ENCODE results near the gene AKR1B15.

Gene AKR1B15

DNA sequence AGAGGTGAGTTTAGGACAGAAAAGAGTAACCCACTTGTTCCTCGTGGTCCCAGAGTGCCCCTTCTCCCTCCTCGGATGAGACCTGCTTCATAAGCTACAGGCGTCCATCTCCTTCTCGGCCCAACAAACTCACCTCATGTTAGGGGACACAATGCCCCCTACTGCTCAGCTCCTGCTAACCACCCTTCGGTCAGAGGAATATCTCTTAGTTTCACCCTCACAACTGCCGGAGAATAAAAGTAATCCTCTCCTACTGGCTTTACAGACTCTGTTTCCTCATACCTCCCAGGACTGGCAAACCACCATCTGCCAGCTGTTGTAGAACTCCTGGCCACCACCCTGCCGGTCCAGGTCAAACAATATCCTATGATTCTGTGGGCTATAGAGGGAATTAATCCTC is 3.2 kb downstream of the AKR1B15 start:
- H3K9ac ChIP-seq (ENCODE audit: low read length): no peak overlapping the region
- no peak for DNase-seq
- H3K27ac ChIP-seq (ENCODE audit: low read length, poor library complexity, severe bottlenecking): no peak overlapping the region
- H3K4me3 ChIP-seq (ENCODE audit: insufficient read depth in 1 of 2, low read depth in 1 of 2, low read length in 2 of 2): no peak overlapping the region
- no peak overlapping the region for H3K18ac ChIP-seq (ENCODE audit: low read depth in 1 of 2, low read length in 2 of 2)
- no peak overlapping the region for H2AFZ ChIP-seq (ENCODE audit: low read depth, low read length)
- no peak overlapping the region for H4K8ac ChIP-seq (ENCODE audit: low read length)
- no peaks in the 10 kb centered on the region for H3K36me3 ChIP-seq (ENCODE audit: control insufficient read depth in 1 of 2, insufficient read depth in 2 of 2, low read depth in 1 of 2, low read length in 2 of 2)
- H2AK5ac ChIP-seq (ENCODE audit: low read length, severe bottlenecking): no peak overlapping the region
- peaks cover 3% of the 10 kb centered on the region for H3K4me1 ChIP-seq (ENCODE audit: control insufficient read depth, insufficient read depth, low read depth, low read length)
- H3K4me2 ChIP-seq (ENCODE audit: low read length, poor library complexity, severe bottlenecking): no peak overlapping the region
- no peak overlapping the region for H2BK120ac ChIP-seq (ENCODE audit: low read depth, low read length)
- no peak overlapping the region for H2BK12ac ChIP-seq (ENCODE audit: low read length in 2 of 2)
- no peak overlapping the region for H2BK15ac ChIP-seq (ENCODE audit: low read depth, poor library complexity, severe bottlenecking)
- H4K91ac ChIP-seq (ENCODE audit: low read length): no peak overlapping the region
- no peaks in the 10 kb centered on the region for H3K79me1 ChIP-seq (replicated peaks; ENCODE audit: low read length, poor library complexity, severe bottlenecking)
- H3K4ac ChIP-seq (ENCODE audit: low read depth in 1 of 2, low read length in 2 of 2): no peak overlapping the region
- WGBS: 70% methylated on average over 7 of the region's 7 CpGs
- H3K14ac ChIP-seq (ENCODE audit: low read length in 2 of 2): no peak overlapping the region
- peaks cover 0 to 42% of the 10 kb centered on the region in 2 experiments for H3K27me3 ChIP-seq (ENCODE audit: control insufficient read depth in 1 of 2, insufficient read depth in 1 of 2, low read length in 2 of 2)
- no peaks in the 10 kb centered on the region for H3K9me3 ChIP-seq (ENCODE audit: control insufficient read depth, low read length)
- no peak overlapping the region for H2BK5ac ChIP-seq (ENCODE audit: low read depth, low read length, poor library complexity, severe bottlenecking)
- H3K23ac ChIP-seq (ENCODE audit: low read length in 2 of 2): no peak overlapping the region

GRCh38 chr7:134553976-134554375 is 5.1 kb downstream of the AKR1B15 start:
- Histone ChIP-seq H3K27ac (ENCODE audit: low read length, poor library complexity, severe bottlenecking) (no peak overlapping the region), H4K8ac (ENCODE audit: low read length) (no peak overlapping the region), H3K27me3 (ENCODE audit: control insufficient read depth in 1 of 2, insufficient read depth in 1 of 2, low read length in 2 of 2) (peaks cover 0 to 45% of the 10 kb centered on the region in 2 experiments), H3K14ac (ENCODE audit: low read length in 2 of 2) (no peak overlapping the region), H3K9me3 (ENCODE audit: control insufficient read depth, low read length) (no peaks in the 10 kb centered on the region), H2BK15ac (ENCODE audit: low read depth, poor library complexity, severe bottlenecking) (no peak overlapping the region), H2BK120ac (ENCODE audit: low read depth, low read length) (no peak overlapping the region), H3K36me3 (ENCODE audit: control insufficient read depth in 1 of 2, insufficient read depth in 2 of 2, low read depth in 1 of 2, low read length in 2 of 2) (no peaks in the 10 kb centered on the region), H2AK5ac (ENCODE audit: low read length, severe bottlenecking) (no peak overlapping the region), H2BK5ac (ENCODE audit: low read depth, low read length, poor library complexity, severe bottlenecking) (no peak overlapping the region), H2AFZ (ENCODE audit: low read depth, low read length) (no peak overlapping the region), H3K4me3 (ENCODE audit: insufficient read depth in 1 of 2, low read depth in 1 of 2, low read length in 2 of 2) (no peak overlapping the region), H3K4me2 (ENCODE audit: low read length, poor library complexity, severe bottlenecking) (no peak overlapping the region), H4K91ac (ENCODE audit: low read length) (no peak overlapping the region), H3K4me1 (ENCODE audit: control insufficient read depth, insufficient read depth, low read depth, low read length) (peaks cover 1% of the 10 kb centered on the region), H3K79me1 (replicated peaks; ENCODE audit: low read length, poor library complexity, severe bottlenecking) (no peaks in the 10 kb centered on the region), H3K23ac (ENCODE audit: low read length in 2 of 2) (no peak overlapping the region), H2BK12ac (ENCODE audit: low read length in 2 of 2) (no peak overlapping the region), H3K9ac (ENCODE audit: low read length) (no peak overlapping the region), H3K4ac (ENCODE audit: low read depth in 1 of 2, low read length in 2 of 2) (no peak overlapping the region), H3K18ac (ENCODE audit: low read depth in 1 of 2, low read length in 2 of 2) (no peak overlapping the region)
- WGBS: 54% methylated on average over 4 of the region's 4 CpGs
- DNase-seq: no peak

- no peaks in the 10 kb centered on the region for H3K79me1 ChIP-seq (replicated peaks; ENCODE audit: low read length, poor library complexity, severe bottlenecking)
- no peak overlapping the region for H2BK120ac ChIP-seq (ENCODE audit: low read depth, low read length)
- H3K4me2 ChIP-seq (ENCODE audit: low read length, poor library complexity, severe bottlenecking): no peak overlapping the region
- no peak overlapping the region for H2BK5ac ChIP-seq (ENCODE audit: low read depth, low read length, poor library complexity, severe bottlenecking)
- no peaks in the 10 kb centered on the region for H3K9me3 ChIP-seq (ENCODE audit: control insufficient read depth, low read length)
- H3K4me3 ChIP-seq (ENCODE audit: insufficient read depth in 1 of 2, low read depth in 1 of 2, low read length in 2 of 2): no peak overlapping the region
- no peak overlapping the region for H3K18ac ChIP-seq (ENCODE audit: low read depth in 1 of 2, low read length in 2 of 2)
- no peak overlapping the region for H3K23ac ChIP-seq (ENCODE audit: low read length in 2 of 2)
- H3K4ac ChIP-seq (ENCODE audit: low read depth in 1 of 2, low read length in 2 of 2): no peak overlapping the region
- H3K36me3 ChIP-seq (ENCODE audit: control insufficient read depth in 1 of 2, insufficient read depth in 2 of 2, low read depth in 1 of 2, low read length in 2 of 2): no peaks in the 10 kb centered on the region
- H3K9ac ChIP-seq (ENCODE audit: low read length): no peak overlapping the region
- H3K27me3 ChIP-seq (ENCODE audit: control insufficient read depth in 1 of 2, insufficient read depth in 1 of 2, low read length in 2 of 2): peaks cover 0 to 41% of the 10 kb centered on the region in 2 experiments
- no peak overlapping the region for H3K14ac ChIP-seq (ENCODE audit: low read length in 2 of 2)
- H3K4me1 ChIP-seq (ENCODE audit: control insufficient read depth, insufficient read depth, low read depth, low read length): no peaks in the 10 kb centered on the region
- H3K27ac ChIP-seq (ENCODE audit: low read length, poor library complexity, severe bottlenecking): no peak overlapping the region
- DNase-seq: no peak
- H4K91ac ChIP-seq (ENCODE audit: low read length): no peak overlapping the region
- H2AFZ ChIP-seq (ENCODE audit: low read depth, low read length): no peak overlapping the region
- H2AK5ac ChIP-seq (ENCODE audit: low read length, severe bottlenecking): no peak overlapping the region
- WGBS: 83% methylated on average over 7 of the region's 7 CpGs
- no peak overlapping the region for H2BK15ac ChIP-seq (ENCODE audit: low read depth, poor library complexity, severe bottlenecking)
- no peak overlapping the region for H4K8ac ChIP-seq (ENCODE audit: low read length)
- H2BK12ac ChIP-seq (ENCODE audit: low read length in 2 of 2): no peak overlapping the region
These were observed 5.6 kb downstream of the AKR1B15 start for GRCh38 chr7:134554417-134554966.

- H2BK12ac ChIP-seq (ENCODE audit: low read length in 2 of 2): no peak overlapping the region
- no peak overlapping the region for H2AK5ac ChIP-seq (ENCODE audit: low read length, severe bottlenecking)
- no peak overlapping the region for H2BK5ac ChIP-seq (ENCODE audit: low read depth, low read length, poor library complexity, severe bottlenecking)
- no peaks in the 10 kb centered on the region for H3K4me1 ChIP-seq (ENCODE audit: control insufficient read depth, insufficient read depth, low read depth, low read length)
- H4K8ac ChIP-seq (ENCODE audit: low read length): no peak overlapping the region
- H3K18ac ChIP-seq (ENCODE audit: low read depth in 1 of 2, low read length in 2 of 2): no peak overlapping the region
- no peak overlapping the region for H3K14ac ChIP-seq (ENCODE audit: low read length in 2 of 2)
- no peaks in the 10 kb centered on the region for H3K9me3 ChIP-seq (ENCODE audit: control insufficient read depth, low read length)
- no peak overlapping the region for H2BK120ac ChIP-seq (ENCODE audit: low read depth, low read length)
- H3K4ac ChIP-seq (ENCODE audit: low read depth in 1 of 2, low read length in 2 of 2): no peak overlapping the region
- DNase-seq: no peak
- H3K27ac ChIP-seq (ENCODE audit: low read length, poor library complexity, severe bottlenecking): no peak overlapping the region
- WGBS: 87% methylated on average over 6 of the region's 6 CpGs
- peaks cover 0 to 28% of the 10 kb centered on the region in 2 experiments for H3K27me3 ChIP-seq (ENCODE audit: control insufficient read depth in 1 of 2, insufficient read depth in 1 of 2, low read length in 2 of 2)
- no peaks in the 10 kb centered on the region for H3K36me3 ChIP-seq (ENCODE audit: control insufficient read depth in 1 of 2, insufficient read depth in 2 of 2, low read depth in 1 of 2, low read length in 2 of 2)
- H3K79me1 ChIP-seq (replicated peaks; ENCODE audit: low read length, poor library complexity, severe bottlenecking): no peaks in the 10 kb centered on the region
- H3K9ac ChIP-seq (ENCODE audit: low read length): no peak overlapping the region
- H4K91ac ChIP-seq (ENCODE audit: low read length): no peak overlapping the region
- no peak overlapping the region for H3K23ac ChIP-seq (ENCODE audit: low read length in 2 of 2)
- no peak overlapping the region for H3K4me3 ChIP-seq (ENCODE audit: insufficient read depth in 1 of 2, low read depth in 1 of 2, low read length in 2 of 2)
- H2AFZ ChIP-seq (ENCODE audit: low read depth, low read length): no peak overlapping the region
- H3K4me2 ChIP-seq (ENCODE audit: low read length, poor library complexity, severe bottlenecking): no peak overlapping the region
- no peak overlapping the region for H2BK15ac ChIP-seq (ENCODE audit: low read depth, poor library complexity, severe bottlenecking)
These were observed 8.5 kb downstream of the AKR1B15 start for GRCh38 chr7:134557391-134557790.
